PFSK-1 (cell line): Measurements from ENCODE around the gene KRTAP19-2. TPM values are rescaled to one million over a fixed set of nuclear protein-coding genes. Genes with fewer than 3 reads are reported as not detected.

Experiments used
- FOXP2 ChIP-seq: optimal IDR thresholded peaks from 2 replicates; pipeline ENCODE3; 2011; ENCODE audit warnings: borderline replicate concordance, control low read depth, inconsistent platforms; ENCODE audit not compliant: insufficient read depth; ENCODE audit errors: extremely low read length, extremely low read depth
- POLR2AphosphoS5 ChIP-seq: IDR thresholded peaks from 2 replicates; pipeline ENCODE4 v1.6.1; 2012; ENCODE audit warnings: low read depth, mild to moderate bottlenecking, control low read depth, low read length, moderate library complexity
- SIN3A ChIP-seq: IDR thresholded peaks from 2 replicates; pipeline ENCODE4 v1.6.1; 2012; ENCODE audit warnings: mild to moderate bottlenecking, low read length, moderate library complexity, borderline replicate concordance; ENCODE audit not compliant: insufficient read depth
- TAF1 ChIP-seq: IDR thresholded peaks from 2 replicates; pipeline ENCODE4 v1.6.1; 2012; ENCODE audit warnings: low read length, control low read depth, borderline replicate concordance; ENCODE audit not compliant: insufficient read depth
- polyA plus RNA-seq: library from polyadenylated mRNA; unstranded; fragments of >200 nt; gene quantifications from one replicate; pipeline ENCODE4 v1.2.1, GENCODE V29; 2012; ENCODE audit warnings: low read depth, missing spikeins; ENCODE audit not compliant: insufficient read length
- TF ChIP-seq, protein P1 (sequence below), 2 experiments: IDR thresholded peaks; 2 replicates each; pipeline versions ENCODE4 v1.6.1 to v1.8.0; 2011 to 2012; ENCODE audit warnings: low read depth in 2 of 2, low read length in 2 of 2, control low read depth in 1 of 2, inconsistent platforms in 1 of 2, mild to moderate bottlenecking in 1 of 2, moderate library complexity in 1 of 2; ENCODE audit not compliant: insufficient read depth in 1 of 2

The KRTAP19-2 gene, protein sequence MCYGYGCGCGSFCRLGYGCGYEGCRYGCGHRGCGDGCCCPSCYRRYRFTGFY
- not detected for polyA plus RNA-seq

DNA sequence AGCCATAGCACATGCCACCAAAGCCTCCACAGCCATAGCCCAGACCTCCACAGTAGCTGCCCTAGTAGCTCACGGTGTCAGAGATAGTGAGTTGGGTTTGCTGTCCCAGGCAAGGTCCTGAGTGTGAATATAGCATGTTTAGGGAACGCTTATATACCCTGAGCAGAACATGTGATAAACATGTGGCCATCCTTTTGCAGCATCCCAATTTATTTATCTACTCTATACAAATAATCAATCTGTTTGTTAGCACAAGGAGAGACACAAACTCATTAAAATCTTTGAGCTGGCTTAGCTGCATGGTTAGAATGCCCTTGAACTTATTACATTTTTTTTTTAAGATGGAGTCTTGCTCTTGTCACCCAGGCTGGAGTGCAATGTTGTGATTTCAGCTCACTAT, at the start of gene KRTAP19-2:
Gene KRTAP19-2 (minus strand): TSS at position 101 of the 400 bp plus-strand sequence. CDS start 88 bp downstream, at position 13.
- TF ChIP-seq, protein P1, sequence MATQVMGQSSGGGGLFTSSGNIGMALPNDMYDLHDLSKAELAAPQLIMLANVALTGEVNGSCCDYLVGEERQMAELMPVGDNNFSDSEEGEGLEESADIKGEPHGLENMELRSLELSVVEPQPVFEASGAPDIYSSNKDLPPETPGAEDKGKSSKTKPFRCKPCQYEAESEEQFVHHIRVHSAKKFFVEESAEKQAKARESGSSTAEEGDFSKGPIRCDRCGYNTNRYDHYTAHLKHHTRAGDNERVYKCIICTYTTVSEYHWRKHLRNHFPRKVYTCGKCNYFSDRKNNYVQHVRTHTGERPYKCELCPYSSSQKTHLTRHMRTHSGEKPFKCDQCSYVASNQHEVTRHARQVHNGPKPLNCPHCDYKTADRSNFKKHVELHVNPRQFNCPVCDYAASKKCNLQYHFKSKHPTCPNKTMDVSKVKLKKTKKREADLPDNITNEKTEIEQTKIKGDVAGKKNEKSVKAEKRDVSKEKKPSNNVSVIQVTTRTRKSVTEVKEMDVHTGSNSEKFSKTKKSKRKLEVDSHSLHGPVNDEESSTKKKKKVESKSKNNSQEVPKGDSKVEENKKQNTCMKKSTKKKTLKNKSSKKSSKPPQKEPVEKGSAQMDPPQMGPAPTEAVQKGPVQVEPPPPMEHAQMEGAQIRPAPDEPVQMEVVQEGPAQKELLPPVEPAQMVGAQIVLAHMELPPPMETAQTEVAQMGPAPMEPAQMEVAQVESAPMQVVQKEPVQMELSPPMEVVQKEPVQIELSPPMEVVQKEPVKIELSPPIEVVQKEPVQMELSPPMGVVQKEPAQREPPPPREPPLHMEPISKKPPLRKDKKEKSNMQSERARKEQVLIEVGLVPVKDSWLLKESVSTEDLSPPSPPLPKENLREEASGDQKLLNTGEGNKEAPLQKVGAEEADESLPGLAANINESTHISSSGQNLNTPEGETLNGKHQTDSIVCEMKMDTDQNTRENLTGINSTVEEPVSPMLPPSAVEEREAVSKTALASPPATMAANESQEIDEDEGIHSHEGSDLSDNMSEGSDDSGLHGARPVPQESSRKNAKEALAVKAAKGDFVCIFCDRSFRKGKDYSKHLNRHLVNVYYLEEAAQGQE (IDR thresholded peaks at IDR 0.05; ENCODE audit: insufficient read depth in 1 of 2, low read depth in 2 of 2, low read length in 2 of 2): no peak
- TF ChIP-seq SIN3A (no peak), TAF1 (no peak), FOXP2 (no peak), POLR2AphosphoS5 (no peak)

DNA sequence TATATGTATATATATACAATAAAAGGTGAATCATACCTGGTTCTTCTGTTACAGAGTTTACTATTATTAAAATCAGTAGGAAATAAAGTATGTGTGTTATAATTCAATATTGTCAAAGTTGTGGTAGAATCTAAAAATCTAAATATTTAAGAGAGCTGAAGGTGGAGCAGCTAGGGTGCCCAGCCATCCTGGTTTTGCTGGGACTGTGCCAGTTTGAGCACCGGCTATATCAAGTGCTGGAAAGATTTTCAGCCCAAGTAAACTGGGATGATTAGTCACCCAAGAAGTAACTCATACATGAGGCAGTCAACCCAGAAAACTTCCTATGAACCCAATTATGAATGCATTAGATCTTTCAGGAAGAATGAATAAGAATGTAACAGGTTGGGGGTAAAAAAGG, 31.6 kb upstream of the KRTAP19-2 start:
- no peak for TF ChIP-seq TAF1
- TF ChIP-seq SIN3A: no peak
- TF ChIP-seq, protein P1 (IDR thresholded peaks at IDR 0.05; ENCODE audit: insufficient read depth in 1 of 2, low read depth in 2 of 2, low read length in 2 of 2): no peak
- TF ChIP-seq FOXP2: no peak
- TF ChIP-seq POLR2AphosphoS5: no peak

DNA sequence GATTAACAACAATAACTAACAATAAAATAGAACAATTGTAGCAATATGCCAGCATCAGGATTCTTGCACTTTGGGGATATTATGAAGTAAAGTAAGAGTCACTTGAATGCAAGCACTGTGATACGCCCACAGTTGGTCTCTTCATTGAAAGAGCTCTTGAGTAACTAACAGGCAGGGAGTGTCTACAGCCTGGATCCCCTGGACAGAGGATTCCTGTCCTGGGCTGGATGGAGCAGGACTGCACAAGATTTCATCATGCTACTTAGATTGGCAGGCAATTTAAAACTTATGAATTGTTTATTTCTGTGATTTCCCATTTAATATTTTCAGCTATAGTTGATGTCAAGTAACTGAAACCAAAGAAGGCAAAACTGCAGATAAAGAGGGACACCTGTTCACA, 28.4 kb upstream of the KRTAP19-2 start:
- TF ChIP-seq, protein P1 (IDR thresholded peaks at IDR 0.05; ENCODE audit: insufficient read depth in 1 of 2, low read depth in 2 of 2, low read length in 2 of 2): no peak
- no peak for TF ChIP-seq FOXP2
- no peak for TF ChIP-seq SIN3A
- TF ChIP-seq TAF1: no peak
- no peak for TF ChIP-seq POLR2AphosphoS5

DNA sequence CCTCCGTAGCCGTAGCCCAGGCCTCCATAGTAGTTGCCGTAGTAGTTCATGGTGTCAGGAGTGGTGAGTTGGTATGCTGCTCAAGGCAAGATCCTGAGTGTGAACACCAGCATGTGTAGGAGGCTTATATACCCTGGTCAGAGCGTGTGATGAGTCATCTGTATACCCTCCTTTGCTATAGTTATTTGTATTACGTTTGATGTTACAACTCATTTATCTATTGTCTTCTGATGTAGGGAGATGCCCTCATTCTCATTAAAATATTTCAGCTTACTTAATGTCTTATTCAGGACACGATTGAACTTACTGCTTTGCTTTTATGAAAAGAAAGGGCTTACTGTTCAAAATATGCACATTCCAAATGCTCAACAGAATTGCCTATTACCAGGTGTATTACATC, 14.8 kb upstream of the KRTAP19-2 start, which contains the start of gene KRTAP19-5:
Gene KRTAP19-5 (minus strand): TSS at position 101 of the 400 bp plus-strand sequence. CDS start 51 bp downstream, at position 50.
- TF ChIP-seq, protein P1 (IDR thresholded peaks at IDR 0.05; ENCODE audit: insufficient read depth in 1 of 2, low read depth in 2 of 2, low read length in 2 of 2): no peak
- TF ChIP-seq SIN3A: no peak
- no peak for TF ChIP-seq POLR2AphosphoS5

DNA sequence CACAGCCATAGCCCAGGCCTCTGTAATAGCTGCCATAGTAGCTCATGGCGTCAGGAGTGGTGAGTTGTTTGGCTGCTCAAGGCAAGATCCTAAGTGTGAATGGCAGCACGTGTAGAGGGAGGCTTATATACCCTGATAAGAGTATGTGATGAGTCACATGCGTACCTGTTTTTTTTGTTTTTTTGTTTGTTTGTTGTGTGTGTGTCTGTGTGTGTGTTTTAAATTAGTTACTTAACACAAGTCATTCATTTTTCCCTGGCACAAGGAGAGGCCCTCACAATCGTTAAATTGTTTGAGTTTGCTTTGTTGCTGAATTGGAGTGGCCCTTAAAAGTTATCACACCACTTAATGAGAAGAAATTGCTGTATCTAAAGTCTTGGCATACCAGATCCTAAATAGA, 9.8 kb upstream of the KRTAP19-2 start, which contains the start of gene KRTAP19-4:
Gene KRTAP19-4 (minus strand): TSS at position 101 of the 400 bp plus-strand sequence. CDS start 55 bp downstream, at position 46.
- TF ChIP-seq, protein P1 (IDR thresholded peaks at IDR 0.05; ENCODE audit: insufficient read depth in 1 of 2, low read depth in 2 of 2, low read length in 2 of 2): no peak
- no peak for TF ChIP-seq SIN3A
- no peak for TF ChIP-seq TAF1
- TF ChIP-seq POLR2AphosphoS5: no peak
- no peak for TF ChIP-seq FOXP2
